Measurements from ENCODE around the gene ARL3. TPM values are rescaled to one million over a fixed set of nuclear protein-coding genes. Genes with fewer than 3 reads are reported as not detected.
A peak's percentile ranks its signal among the peaks of the same experiment; 100 is the strongest.

Gene ARL3
- total RNA-seq, 6 experiments from 2014 or later = 13.2 to 18.4 (median 16.8) TPM

DNA sequence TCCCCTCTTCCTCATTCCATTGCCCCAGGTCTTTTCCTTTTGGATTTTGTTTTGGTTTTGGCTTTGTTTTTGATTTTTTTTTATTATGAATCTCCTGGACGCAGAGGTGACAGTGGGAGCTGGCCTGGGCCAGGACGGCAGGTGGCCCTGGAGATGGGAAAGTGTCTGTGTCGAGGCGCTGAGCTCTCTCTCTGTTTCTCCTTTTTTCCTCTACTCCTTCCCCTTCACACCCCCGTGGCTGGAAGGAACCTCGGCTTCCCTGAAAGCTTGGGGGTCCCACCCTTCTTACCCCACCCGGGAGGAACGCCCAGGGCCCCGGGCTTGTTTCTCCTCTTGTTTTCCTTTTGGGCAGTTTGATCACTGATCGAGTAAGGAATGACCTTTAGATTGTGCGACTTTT lies 56.7 kb downstream of the ARL3 start:
- TF ChIP-seq, protein P1, sequence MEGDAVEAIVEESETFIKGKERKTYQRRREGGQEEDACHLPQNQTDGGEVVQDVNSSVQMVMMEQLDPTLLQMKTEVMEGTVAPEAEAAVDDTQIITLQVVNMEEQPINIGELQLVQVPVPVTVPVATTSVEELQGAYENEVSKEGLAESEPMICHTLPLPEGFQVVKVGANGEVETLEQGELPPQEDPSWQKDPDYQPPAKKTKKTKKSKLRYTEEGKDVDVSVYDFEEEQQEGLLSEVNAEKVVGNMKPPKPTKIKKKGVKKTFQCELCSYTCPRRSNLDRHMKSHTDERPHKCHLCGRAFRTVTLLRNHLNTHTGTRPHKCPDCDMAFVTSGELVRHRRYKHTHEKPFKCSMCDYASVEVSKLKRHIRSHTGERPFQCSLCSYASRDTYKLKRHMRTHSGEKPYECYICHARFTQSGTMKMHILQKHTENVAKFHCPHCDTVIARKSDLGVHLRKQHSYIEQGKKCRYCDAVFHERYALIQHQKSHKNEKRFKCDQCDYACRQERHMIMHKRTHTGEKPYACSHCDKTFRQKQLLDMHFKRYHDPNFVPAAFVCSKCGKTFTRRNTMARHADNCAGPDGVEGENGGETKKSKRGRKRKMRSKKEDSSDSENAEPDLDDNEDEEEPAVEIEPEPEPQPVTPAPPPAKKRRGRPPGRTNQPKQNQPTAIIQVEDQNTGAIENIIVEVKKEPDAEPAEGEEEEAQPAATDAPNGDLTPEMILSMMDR (IDR thresholded peaks at IDR 0.05) = no peak
- Mint-ChIP-seq H3K27me3 (ENCODE audit: insufficient read depth) (peaks cover under 1% of the 10 kb centered on the region; the same call in 1 of the 2 replicates), H3K9me3 (no peaks in the 10 kb centered on the region), H3K36me3 (ENCODE audit: low read depth) (peaks cover 24% of the 10 kb centered on the region), H3K27ac (peak overlapping the region; percentile 16), H3K4me1 (ENCODE audit: low read depth) (peaks cover 9% of the 10 kb centered on the region), H3K4me3 (no peak overlapping the region)
- no peak for DNase-seq

DNA sequence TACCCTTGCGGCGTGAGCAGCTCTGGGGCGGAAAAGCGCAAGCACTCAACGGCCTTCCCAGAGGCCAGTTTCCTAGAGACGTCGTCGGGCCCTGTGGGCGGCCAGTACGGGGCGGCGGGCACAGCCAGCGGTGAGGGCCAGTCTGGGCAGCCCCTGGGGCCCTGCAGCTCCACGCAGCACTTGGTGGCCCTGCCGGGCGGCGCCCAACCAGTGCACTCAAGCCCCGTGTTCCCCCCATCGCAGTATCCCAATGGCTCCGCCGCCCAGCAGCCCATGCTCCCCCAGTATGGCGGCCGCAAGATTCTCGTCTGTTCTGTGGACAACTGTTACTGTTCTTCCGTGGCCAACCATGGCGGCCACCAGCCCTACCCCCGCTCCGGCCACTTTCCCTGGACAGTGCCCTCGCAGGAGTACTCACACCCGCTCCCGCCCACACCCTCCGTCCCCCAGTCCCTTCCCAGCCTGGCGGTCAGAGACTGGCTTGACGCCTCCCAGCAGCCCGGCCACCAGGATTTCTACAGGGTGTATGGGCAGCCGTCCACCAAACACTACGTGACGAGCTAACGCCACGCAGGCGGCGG lies 57.3 kb downstream of the ARL3 start:
- no peaks in the 10 kb centered on the region for H3K9me3 Mint-ChIP-seq
- no peak overlapping the region for H3K27ac Mint-ChIP-seq
- H3K4me1 Mint-ChIP-seq (ENCODE audit: low read depth) = peaks cover 9% of the 10 kb centered on the region
- no peak overlapping the region for H3K4me3 Mint-ChIP-seq
- DNase-seq = no peak
- peaks cover 28% of the 10 kb centered on the region for H3K36me3 Mint-ChIP-seq (ENCODE audit: low read depth)
- TF ChIP-seq, protein P1 (IDR thresholded peaks at IDR 0.05) = no peak
- H3K27me3 Mint-ChIP-seq (ENCODE audit: insufficient read depth) = no peaks in the 10 kb centered on the region

- no peaks in the 10 kb centered on the region for H3K9me3 Mint-ChIP-seq
- TF ChIP-seq, protein P1 (IDR thresholded peaks at IDR 0.05) = no peak
- H3K36me3 Mint-ChIP-seq (ENCODE audit: low read depth) = peaks cover 28% of the 10 kb centered on the region
- H3K4me1 Mint-ChIP-seq (ENCODE audit: low read depth) = peaks cover 15% of the 10 kb centered on the region
- H3K27ac Mint-ChIP-seq = no peak overlapping the region
- H3K4me3 Mint-ChIP-seq = no peak overlapping the region
- no peak for DNase-seq
- 0 out of 2 replicates have a peak, but pooled peaks cover 1% of the 10 kb centered on the region for H3K27me3 Mint-ChIP-seq (ENCODE audit: insufficient read depth)
These were observed 58.2 kb downstream of the ARL3 start for GRCh38 chr10:102656026-102656425.

DNA sequence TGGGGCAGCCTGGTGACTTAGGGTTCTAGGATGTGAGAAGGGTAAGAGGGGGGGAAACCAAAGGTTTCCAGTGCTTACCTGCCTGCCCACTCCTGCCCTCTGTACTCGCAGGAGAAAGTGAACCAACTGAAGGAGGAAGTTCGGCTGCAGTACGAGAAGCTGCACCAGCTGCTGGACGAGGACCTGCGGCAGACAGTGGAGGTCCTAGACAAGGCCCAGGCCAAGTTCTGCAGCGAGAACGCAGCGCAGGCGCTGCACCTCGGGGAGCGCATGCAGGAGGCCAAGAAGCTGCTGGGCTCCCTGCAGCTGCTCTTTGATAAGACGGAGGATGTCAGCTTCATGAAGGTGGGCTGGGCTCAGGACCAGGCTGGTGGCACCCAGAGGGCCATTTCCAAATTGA lies 59.2 kb downstream of the ARL3 start:
- H3K4me1 Mint-ChIP-seq (ENCODE audit: low read depth) = peaks cover 21% of the 10 kb centered on the region

DNA sequence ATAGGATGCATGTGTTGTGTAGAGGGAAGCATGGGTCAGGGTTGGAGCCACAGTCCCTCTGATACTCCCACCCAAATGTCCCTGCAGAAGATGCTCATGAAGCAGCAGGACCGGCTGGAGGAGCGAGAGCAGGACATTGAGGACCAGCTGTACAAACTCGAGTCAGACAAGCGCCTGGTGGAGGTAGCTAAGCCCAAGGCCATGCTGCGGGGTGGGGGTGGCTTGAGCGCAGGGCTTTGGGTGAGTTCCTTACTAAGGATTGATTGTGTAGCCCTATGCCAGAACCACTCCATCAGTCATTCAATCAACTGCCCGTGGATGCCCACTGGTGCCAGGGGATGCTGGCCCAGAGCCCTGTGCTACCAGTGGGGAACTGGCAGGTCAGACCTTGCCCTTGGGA lies 59.6 kb downstream of the ARL3 start:
- no peak for DNase-seq
- Mint-ChIP-seq H3K36me3 (ENCODE audit: low read depth) (peaks cover 28% of the 10 kb centered on the region), H3K27me3 (ENCODE audit: insufficient read depth) (0 out of 2 replicates have a peak, but pooled peaks cover 1% of the 10 kb centered on the region), H3K9me3 (no peaks in the 10 kb centered on the region), H3K27ac (no peak overlapping the region; the same call in 1 of the 2 replicates), H3K4me1 (ENCODE audit: low read depth) (peaks cover 23% of the 10 kb centered on the region), H3K4me3 (no peak overlapping the region)
- TF ChIP-seq, protein P1 (IDR thresholded peaks at IDR 0.05) = no peak

More for the DNA sequence above, 59.2 kb downstream of the ARL3 start:
- TF ChIP-seq, protein P1 (IDR thresholded peaks at IDR 0.05) = no peak
- H3K4me3 Mint-ChIP-seq = no peak overlapping the region
- peaks cover 28% of the 10 kb centered on the region for H3K36me3 Mint-ChIP-seq (ENCODE audit: low read depth)
- H3K27me3 Mint-ChIP-seq (ENCODE audit: insufficient read depth) = 0 out of 2 replicates have a peak, but pooled peaks cover 1% of the 10 kb centered on the region
- H3K9me3 Mint-ChIP-seq = no peaks in the 10 kb centered on the region
- DNase-seq = no peak
- H3K27ac Mint-ChIP-seq = no peak overlapping the region; the same call in 1 of the 2 replicates
